Measurements from ENCODE around the gene RAB13. TPM values are rescaled to one million over a fixed set of nuclear protein-coding genes. Genes with fewer than 3 reads are reported as not detected.

RAB13 gene
- total and polyA plus RNA-seq, 2 donors (not counting 1 experiment from before 2014, with no cell fraction given), result 0.09 to 9.7 TPM

DNA sequence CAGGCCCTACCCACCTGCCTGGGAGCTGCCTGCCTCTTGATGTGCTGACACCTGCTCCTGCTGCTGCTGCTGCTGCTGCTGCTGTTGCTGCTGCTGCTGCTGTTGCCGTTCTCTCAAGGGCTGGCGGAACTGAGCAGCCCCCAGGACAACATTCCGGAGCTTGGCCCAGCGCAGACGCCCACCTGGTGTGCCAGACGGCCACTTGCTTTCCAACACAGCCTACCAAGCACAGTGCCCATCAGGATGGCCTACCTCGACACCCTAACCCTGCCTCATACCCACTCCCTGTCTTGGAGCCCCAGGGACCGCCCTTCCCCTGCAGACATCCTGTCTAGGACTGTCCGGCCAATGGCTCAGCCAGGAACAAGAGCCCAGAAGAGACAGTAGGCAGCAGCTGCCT is 51.4 kb downstream of the RAB13 start:
- Histone ChIP-seq H2AFZ (ENCODE audit: insufficient read depth, low read depth, low read length, poor library complexity, severe bottlenecking) (no peak overlapping the region), H3K4me1 (ENCODE audit: control insufficient read depth in 2 of 2, insufficient read depth in 2 of 2, low read length in 2 of 2) (no peaks in the 10 kb centered on the region), H3K27me3 (replicated peaks in 1 of 4; ENCODE audit: control extremely low read depth in 1 of 4, control insufficient read depth in 3 of 4, insufficient read depth in 4 of 4, low read length in 3 of 4) (no peaks in the 10 kb centered on the region), H3K4me3 (ENCODE audit: control extremely low read depth in 1 of 5, extremely low read depth in 1 of 5, insufficient read depth in 1 of 5, low read depth in 2 of 5, low read length in 4 of 5) (no peak overlapping the region), H3K9me3 (ENCODE audit: control extremely low read depth in 1 of 3, control insufficient read depth in 2 of 3, insufficient read depth in 1 of 3, low read length in 2 of 3) (no peaks in the 10 kb centered on the region), H3K79me2 (ENCODE audit: control insufficient read depth, insufficient read depth, low read length) (peaks cover 26% of the 10 kb centered on the region), H3K36me3 (replicated peaks in 1 of 2; ENCODE audit: control extremely low read depth in 1 of 2, control insufficient read depth in 1 of 2, extremely low read depth in 1 of 2, insufficient read depth in 2 of 2, low read length in 1 of 2) (peaks cover 6 to 92% of the 10 kb centered on the region in 2 experiments), H4K20me1 (ENCODE audit: control insufficient read depth, insufficient read depth, low read length, poor library complexity, severe bottlenecking) (peaks cover 46% of the 10 kb centered on the region), H3K9ac (ENCODE audit: low read length) (no peak overlapping the region), H3K4me2 (replicated peaks; ENCODE audit: low read depth, low read length, poor library complexity, severe bottlenecking) (no peak overlapping the region), H3K27ac (ENCODE audit: low read length in 2 of 2) (no peak overlapping the region)
- CTCF ChIA-PET, result interaction anchor here (0.7 kb wide), 1 partner anchor 11 kb away, joined by 3 read pairs; no protein-coding TSS in a partner anchor
- no peak for TF ChIP-seq EZH2 (IDR thresholded peaks at IDR 0.05; ENCODE audit: borderline replicate concordance, insufficient read depth, low read depth, low read length, poor library complexity, severe bottlenecking)
- TF ChIP-seq, protein P1, sequence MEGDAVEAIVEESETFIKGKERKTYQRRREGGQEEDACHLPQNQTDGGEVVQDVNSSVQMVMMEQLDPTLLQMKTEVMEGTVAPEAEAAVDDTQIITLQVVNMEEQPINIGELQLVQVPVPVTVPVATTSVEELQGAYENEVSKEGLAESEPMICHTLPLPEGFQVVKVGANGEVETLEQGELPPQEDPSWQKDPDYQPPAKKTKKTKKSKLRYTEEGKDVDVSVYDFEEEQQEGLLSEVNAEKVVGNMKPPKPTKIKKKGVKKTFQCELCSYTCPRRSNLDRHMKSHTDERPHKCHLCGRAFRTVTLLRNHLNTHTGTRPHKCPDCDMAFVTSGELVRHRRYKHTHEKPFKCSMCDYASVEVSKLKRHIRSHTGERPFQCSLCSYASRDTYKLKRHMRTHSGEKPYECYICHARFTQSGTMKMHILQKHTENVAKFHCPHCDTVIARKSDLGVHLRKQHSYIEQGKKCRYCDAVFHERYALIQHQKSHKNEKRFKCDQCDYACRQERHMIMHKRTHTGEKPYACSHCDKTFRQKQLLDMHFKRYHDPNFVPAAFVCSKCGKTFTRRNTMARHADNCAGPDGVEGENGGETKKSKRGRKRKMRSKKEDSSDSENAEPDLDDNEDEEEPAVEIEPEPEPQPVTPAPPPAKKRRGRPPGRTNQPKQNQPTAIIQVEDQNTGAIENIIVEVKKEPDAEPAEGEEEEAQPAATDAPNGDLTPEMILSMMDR (IDR thresholded peaks at IDR 0.05), result no peak
- intact Hi-C loops (cut with micrococcal nuclease), result no loop called here
- no peaks in the 10 kb centered on the region for H3K9me3 Mint-ChIP-seq (ENCODE audit: insufficient read depth)
- POLR2A ChIA-PET, result interaction anchor here (0.7 kb wide), 1 partner anchor 11 kb away, joined by 3 read pairs; no protein-coding TSS in a partner anchor
- H3K27ac Mint-ChIP-seq, result no peak overlapping the region
- no peaks in the 10 kb centered on the region for H3K27me3 Mint-ChIP-seq
- DNase-seq, result no peak
- ATAC-seq (ENCODE audit: low read depth), result no peak
- H3K4me3 Mint-ChIP-seq, result no peak overlapping the region
- no peaks in the 10 kb centered on the region for H3K4me1 Mint-ChIP-seq
- WGBS (ENCODE audit: insufficient coverage), result 99% methylated on average over 9 of the region's 9 CpGs

- Histone ChIP-seq H3K9me3 (ENCODE audit: control extremely low read depth in 1 of 3, control insufficient read depth in 2 of 3, insufficient read depth in 1 of 3, low read length in 2 of 3) (no peaks in the 10 kb centered on the region), H4K20me1 (ENCODE audit: control insufficient read depth, insufficient read depth, low read length, poor library complexity, severe bottlenecking) (peaks cover 46% of the 10 kb centered on the region), H3K79me2 (ENCODE audit: control insufficient read depth, insufficient read depth, low read length) (peaks cover 26% of the 10 kb centered on the region), H3K4me3 (ENCODE audit: control extremely low read depth in 1 of 5, extremely low read depth in 1 of 5, insufficient read depth in 1 of 5, low read depth in 2 of 5, low read length in 4 of 5) (no peak overlapping the region), H3K36me3 (replicated peaks in 1 of 2; ENCODE audit: control extremely low read depth in 1 of 2, control insufficient read depth in 1 of 2, extremely low read depth in 1 of 2, insufficient read depth in 2 of 2, low read length in 1 of 2) (peaks cover 5 to 89% of the 10 kb centered on the region in 2 experiments), H3K9ac (ENCODE audit: low read length) (no peak overlapping the region), H3K4me2 (replicated peaks; ENCODE audit: low read depth, low read length, poor library complexity, severe bottlenecking) (no peak overlapping the region), H3K27me3 (replicated peaks in 1 of 4; ENCODE audit: control extremely low read depth in 1 of 4, control insufficient read depth in 3 of 4, insufficient read depth in 4 of 4, low read length in 3 of 4) (no peaks in the 10 kb centered on the region), H3K27ac (ENCODE audit: low read length in 2 of 2) (no peak overlapping the region), H2AFZ (ENCODE audit: insufficient read depth, low read depth, low read length, poor library complexity, severe bottlenecking) (no peak overlapping the region), H3K4me1 (ENCODE audit: control insufficient read depth in 2 of 2, insufficient read depth in 2 of 2, low read length in 2 of 2) (peaks cover 0 to under 1% of the 10 kb centered on the region in 2 donors)
- TF ChIP-seq EZH2 (IDR thresholded peaks at IDR 0.05; ENCODE audit: borderline replicate concordance, insufficient read depth, low read depth, low read length, poor library complexity, severe bottlenecking), result no peak
- TF ChIP-seq, protein P1 (IDR thresholded peaks at IDR 0.05), result no peak
- CTCF ChIA-PET, result interaction anchor here (0.7 kb wide), 1 partner anchor 12 kb away, joined by 3 read pairs; no protein-coding TSS in a partner anchor
- intact Hi-C loops (cut with micrococcal nuclease), result no loop called here
- H3K27ac Mint-ChIP-seq, result no peak overlapping the region
- H3K4me3 Mint-ChIP-seq, result no peak overlapping the region
- ATAC-seq (ENCODE audit: low read depth) (no peak), DNase-seq (no peak)
- H3K9me3 Mint-ChIP-seq (ENCODE audit: insufficient read depth), result no peaks in the 10 kb centered on the region
- 96% methylated on average over 8 of the region's 11 CpGs for WGBS (ENCODE audit: insufficient coverage)
- POLR2A ChIA-PET, result interaction anchor here (0.6 to 0.7 kb wide), 2 partner anchors 10 kb away, joined by 3 to 4 read pairs; no protein-coding TSS in a partner anchor
- H3K27me3 Mint-ChIP-seq, result no peaks in the 10 kb centered on the region
- H3K4me1 Mint-ChIP-seq, result no peaks in the 10 kb centered on the region
Measured at GRCh38 chr1:153933955-153934354, 52.2 kb downstream of the RAB13 start.
